SK-N-SH (cell line): ENCODE measurements around the gene RBM45.

ENCODE experiments used
- CHD2 ChIP-seq: fragments of 150-350 bp; IDR thresholded peaks from 2 replicates; pipeline ENCODE4 v1.6.1; 2018; ENCODE audit warnings: low read length; ENCODE audit not compliant: partially characterized antibody
- EZH2phosphoT487 ChIP-seq: fragments of 200-600 bp; sonication (generic); IDR thresholded peaks from 2 replicates; pipeline ENCODE4 v1.6.1; 2017; ENCODE audit warnings: low read depth, mixed run types, mild to moderate bottlenecking, antibody characterized with exemption, moderate library complexity, borderline replicate concordance
- FOXM1 ChIP-seq: IDR thresholded peaks from 2 replicates; pipeline ENCODE4 v1.4.0; 2012; ENCODE audit warnings: low read depth, mild to moderate bottlenecking
- GABPA ChIP-seq: IDR thresholded peaks from 2 replicates; pipeline ENCODE4 v1.4.0; 2012; ENCODE audit warnings: low read depth, mild to moderate bottlenecking
- POLR2AphosphoS5 ChIP-seq: IDR thresholded peaks from 2 replicates; pipeline ENCODE4 v1.6.1; 2012; ENCODE audit warnings: low read depth, low read length
- TEAD4 ChIP-seq: IDR thresholded peaks from 2 replicates; pipeline ENCODE4 v1.4.0; 2012; ENCODE audit warnings: mild to moderate bottlenecking, borderline replicate concordance; ENCODE audit not compliant: insufficient read depth
- YY1 ChIP-seq: IDR thresholded peaks from 2 replicates; pipeline ENCODE4 v1.4.0; 2012; ENCODE audit warnings: low read depth, mild to moderate bottlenecking
- TF ChIP-seq, protein P1 (sequence below): fragments of 200-600 bp; sonication (generic); IDR thresholded peaks from 2 replicates; pipeline ENCODE4 v1.6.1; 2017; ENCODE audit warnings: antibody characterized with exemption, mild to moderate bottlenecking, moderate library complexity
- TF ChIP-seq, protein P2 (sequence below): IDR thresholded peaks from 2 replicates; pipeline ENCODE4 v1.4.0; 2012; ENCODE audit warnings: low read depth, borderline replicate concordance
- TF ChIP-seq, protein P3 (sequence below): IDR thresholded peaks from 2 replicates; pipeline ENCODE4 v1.4.0; 2012; ENCODE audit warnings: low read depth

DNA sequence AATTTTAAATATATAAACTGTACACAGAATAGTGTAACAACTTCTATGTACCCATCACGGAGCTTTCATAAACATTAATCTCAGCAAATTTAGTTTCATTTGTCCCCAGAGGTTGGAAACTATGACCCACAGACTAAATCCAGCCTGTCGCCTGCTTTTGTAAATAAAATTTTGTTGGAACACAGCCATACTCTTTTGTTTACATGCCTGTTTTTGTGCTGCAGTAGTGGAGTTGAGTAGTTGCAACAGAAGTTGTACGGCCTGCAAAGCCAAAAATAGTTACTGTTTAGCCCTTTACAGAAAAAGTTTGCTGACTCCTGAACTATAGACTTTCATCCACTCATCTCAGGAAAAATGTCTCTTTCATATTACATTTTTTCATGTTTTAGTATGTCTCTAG lies 39.8 kb downstream of the RBM45 start:
- TF ChIP-seq CHD2 (no peak), EZH2phosphoT487 (no peak), GABPA (no peak), FOXM1 (no peak), TEAD4 (no peak), POLR2AphosphoS5 (no peak), YY1 (no peak)
- TF ChIP-seq, protein P1, sequence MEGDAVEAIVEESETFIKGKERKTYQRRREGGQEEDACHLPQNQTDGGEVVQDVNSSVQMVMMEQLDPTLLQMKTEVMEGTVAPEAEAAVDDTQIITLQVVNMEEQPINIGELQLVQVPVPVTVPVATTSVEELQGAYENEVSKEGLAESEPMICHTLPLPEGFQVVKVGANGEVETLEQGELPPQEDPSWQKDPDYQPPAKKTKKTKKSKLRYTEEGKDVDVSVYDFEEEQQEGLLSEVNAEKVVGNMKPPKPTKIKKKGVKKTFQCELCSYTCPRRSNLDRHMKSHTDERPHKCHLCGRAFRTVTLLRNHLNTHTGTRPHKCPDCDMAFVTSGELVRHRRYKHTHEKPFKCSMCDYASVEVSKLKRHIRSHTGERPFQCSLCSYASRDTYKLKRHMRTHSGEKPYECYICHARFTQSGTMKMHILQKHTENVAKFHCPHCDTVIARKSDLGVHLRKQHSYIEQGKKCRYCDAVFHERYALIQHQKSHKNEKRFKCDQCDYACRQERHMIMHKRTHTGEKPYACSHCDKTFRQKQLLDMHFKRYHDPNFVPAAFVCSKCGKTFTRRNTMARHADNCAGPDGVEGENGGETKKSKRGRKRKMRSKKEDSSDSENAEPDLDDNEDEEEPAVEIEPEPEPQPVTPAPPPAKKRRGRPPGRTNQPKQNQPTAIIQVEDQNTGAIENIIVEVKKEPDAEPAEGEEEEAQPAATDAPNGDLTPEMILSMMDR, result no peak
- TF ChIP-seq, protein P2, sequence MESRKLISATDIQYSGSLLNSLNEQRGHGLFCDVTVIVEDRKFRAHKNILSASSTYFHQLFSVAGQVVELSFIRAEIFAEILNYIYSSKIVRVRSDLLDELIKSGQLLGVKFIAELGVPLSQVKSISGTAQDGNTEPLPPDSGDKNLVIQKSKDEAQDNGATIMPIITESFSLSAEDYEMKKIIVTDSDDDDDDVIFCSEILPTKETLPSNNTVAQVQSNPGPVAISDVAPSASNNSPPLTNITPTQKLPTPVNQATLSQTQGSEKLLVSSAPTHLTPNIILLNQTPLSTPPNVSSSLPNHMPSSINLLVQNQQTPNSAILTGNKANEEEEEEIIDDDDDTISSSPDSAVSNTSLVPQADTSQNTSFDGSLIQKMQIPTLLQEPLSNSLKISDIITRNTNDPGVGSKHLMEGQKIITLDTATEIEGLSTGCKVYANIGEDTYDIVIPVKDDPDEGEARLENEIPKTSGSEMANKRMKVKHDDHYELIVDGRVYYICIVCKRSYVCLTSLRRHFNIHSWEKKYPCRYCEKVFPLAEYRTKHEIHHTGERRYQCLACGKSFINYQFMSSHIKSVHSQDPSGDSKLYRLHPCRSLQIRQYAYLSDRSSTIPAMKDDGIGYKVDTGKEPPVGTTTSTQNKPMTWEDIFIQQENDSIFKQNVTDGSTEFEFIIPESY, result no peak
- TF ChIP-seq, protein P3, sequence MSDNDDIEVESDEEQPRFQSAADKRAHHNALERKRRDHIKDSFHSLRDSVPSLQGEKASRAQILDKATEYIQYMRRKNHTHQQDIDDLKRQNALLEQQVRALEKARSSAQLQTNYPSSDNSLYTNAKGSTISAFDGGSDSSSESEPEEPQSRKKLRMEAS, result no peak
